Endothelial cell of umbilical vein (primary cell): ENCODE results near the gene XYLT1. TPM values are rescaled to one million over a fixed set of nuclear protein-coding genes. Genes with fewer than 3 reads are reported as not detected.

Source experiments
- BruUV-seq: library from RNA; stranded (reverse); fragments of 400-500 nt; replicated peaks from 2 replicates; lab custom pipeline; 2021; lab: Mats Ljungman, UMichigan
- CTCF ChIA-PET: fragments of 300-600, 350-600 bp; sonication (Branson Sonifier 250); formaldehyde crosslinking; loops from one replicate; lab custom pipeline; 2021; ENCODE audit warnings: antibody characterized with exemption, inconsistent platforms; lab: Charles Lee
- POLR2A ChIA-PET: fragments of 300-600, 350-600 bp; sonication (Branson Sonifier 250); formaldehyde crosslinking; loops from one replicate; lab custom pipeline; 2021; ENCODE audit warnings: antibody characterized with exemption, inconsistent platforms; lab: Charles Lee
- DNase-seq: peaks from one replicate; pipeline ENCODE4 v3.0.0-alpha.2; 2011; ENCODE audit warnings: low read depth, low spot score
- FAIRE-seq: peaks from 2 replicates; lab custom pipeline; 2011; peaks lifted over from hg19 to GRCh38; lab: Jason Lieb, UNC
- H2AFZ ChIP-seq: 2 replicates; pipeline ENCODE4 v1.6.0; 2012; ENCODE audit warnings: low read depth, low read length, control low read depth, inconsistent platforms
- H3K27ac ChIP-seq: 2 replicates; pipeline ENCODE4 v1.5.1; 2011; ENCODE audit warnings: low read depth, mild to moderate bottlenecking, control low read depth, low read length, moderate library complexity; ENCODE audit not compliant: insufficient read depth
- H3K27me3 ChIP-seq, 2 experiments: 2 replicates each; pipeline versions ENCODE4 v1.6.0 to v1.6.1; 2011; ENCODE audit warnings: low read length in 2 of 2, mixed read lengths in 1 of 2; ENCODE audit not compliant: control insufficient read depth in 2 of 2, insufficient read depth in 2 of 2
- H3K36me3 ChIP-seq, 2 experiments: 2 replicates in 1 of 2; 3 replicates in 1 of 2; pipeline ENCODE4 v1.5.1; 2011; ENCODE audit warnings: low read length in 2 of 2, mild to moderate bottlenecking in 1 of 2, moderate library complexity in 1 of 2; ENCODE audit not compliant: control insufficient read depth in 2 of 2, insufficient read depth in 2 of 2; ENCODE audit errors: extremely low read depth in 1 of 2
- H3K4me1 ChIP-seq: 3 replicates; pipeline ENCODE4 v1.5.1; 2011; ENCODE audit warnings: mild to moderate bottlenecking, low read length; ENCODE audit not compliant: control insufficient read depth, insufficient read depth; ENCODE audit errors: extremely low read depth
- H3K4me2 ChIP-seq: 2 replicates; pipeline ENCODE4 v1.6.1; 2011; ENCODE audit warnings: low read length, control low read depth, mixed read lengths; ENCODE audit not compliant: insufficient read depth
- H3K4me3 ChIP-seq, 3 experiments: fragments of 200-600 bp in 1 of 3; sonication (generic), shearing (Covaris generic) in 1 of 3; replicated peaks in 1 of 3; 2 replicates each; pipeline ENCODE4 v1.5.1; 2011 to 2016; ENCODE audit warnings: control low read depth in 3 of 3, low read length in 3 of 3, mild to moderate bottlenecking in 2 of 3, inconsistent platforms in 1 of 3, low read depth in 1 of 3, moderate library complexity in 1 of 3; ENCODE audit not compliant: insufficient read depth in 1 of 3
- H3K79me2 ChIP-seq: 2 replicates; pipeline ENCODE4 v1.6.0; 2012; ENCODE audit warnings: low read length, inconsistent platforms; ENCODE audit not compliant: control insufficient read depth, insufficient read depth
- H3K9ac ChIP-seq: replicated peaks from 2 replicates; pipeline ENCODE3; 2011; ENCODE audit warnings: low read length, control low read depth; ENCODE audit not compliant: insufficient read depth; ENCODE audit errors: extremely low read depth
- H3K9me1 ChIP-seq: replicated peaks from 3 replicates; pipeline ENCODE4 v1.6.0; 2011; ENCODE audit warnings: mild to moderate bottlenecking, low read length; ENCODE audit not compliant: control insufficient read depth, insufficient read depth; ENCODE audit errors: extremely low read depth
- H3K9me3 ChIP-seq: replicated peaks from 2 replicates; pipeline ENCODE4 v1.5.1; 2012; ENCODE audit warnings: low read length, inconsistent platforms; ENCODE audit not compliant: control insufficient read depth, insufficient read depth
- H4K20me1 ChIP-seq: replicated peaks from 2 replicates; pipeline ENCODE3; 2011; ENCODE audit warnings: mild to moderate bottlenecking, low read length; ENCODE audit not compliant: control insufficient read depth, insufficient read depth; ENCODE audit errors: extremely low read depth
- CTCF ChIP-seq, 2 donors: IDR thresholded peaks; 1 replicate in 1 of 2; 2 replicates in 1 of 2; pipeline ENCODE4 v1.5.1; 2011; ENCODE audit warnings: low read length in 2 of 2, mild to moderate bottlenecking in 2 of 2, moderate library complexity in 2 of 2, control low read depth in 1 of 2, inconsistent platforms in 1 of 2, low read depth in 1 of 2; ENCODE audit not compliant: insufficient read depth in 1 of 2; ENCODE audit errors: extremely low read depth in 1 of 2
- EZH2 ChIP-seq: IDR thresholded peaks from 2 replicates; pipeline ENCODE4 v1.6.1; 2012; ENCODE audit warnings: borderline replicate concordance, low read depth, mild to moderate bottlenecking, moderate library complexity, low read length, inconsistent platforms; ENCODE audit not compliant: severe bottlenecking
- FOS ChIP-seq: IDR thresholded peaks from 2 replicates; pipeline ENCODE4 v1.6.1; 2011; ENCODE audit warnings: mild to moderate bottlenecking, low read length, moderate library complexity, borderline replicate concordance; ENCODE audit not compliant: insufficient read depth
- GATA2 ChIP-seq: IDR thresholded peaks from 2 replicates; pipeline ENCODE4 v1.7.0; 2011; ENCODE audit warnings: low read depth, mild to moderate bottlenecking, moderate library complexity, mixed read lengths, low read length; ENCODE audit not compliant: insufficient read length, insufficient read depth
- JUN ChIP-seq: IDR thresholded peaks from 2 replicates; pipeline ENCODE4 v1.6.1; 2011; ENCODE audit warnings: borderline replicate concordance, low read depth; ENCODE audit not compliant: insufficient read length, insufficient read depth
- MAX ChIP-seq: IDR thresholded peaks from 2 replicates; pipeline ENCODE4 v1.6.1; 2011; ENCODE audit not compliant: insufficient read depth, insufficient read length
- MYC ChIP-seq: IDR thresholded peaks from one replicate; pipeline ENCODE4 v1.6.1; 2011; ENCODE audit warnings: mild to moderate bottlenecking, low read depth, low read length
- POLR2A ChIP-seq: IDR thresholded peaks from 2 replicates; pipeline ENCODE4 v1.6.1; 2012; ENCODE audit warnings: low read depth, mild to moderate bottlenecking, control low read depth, low read length
- POLR2AphosphoS5 ChIP-seq: IDR thresholded peaks from 2 replicates; pipeline ENCODE4 v1.6.1; 2012; ENCODE audit warnings: low read depth, mild to moderate bottlenecking, control low read depth, low read length, moderate library complexity; ENCODE audit not compliant: insufficient read depth
- dilution Hi-C: fragments of 300-500 bp; cut with MboI; formaldehyde crosslinking; loops from one replicate; pipeline ENCODE4 v1.15.0; 2019; ENCODE audit warnings: low sequenced_read_pairs; ENCODE audit not compliant: extremely low pct_ligation_motif_present
- intact Hi-C: fragments of 100-400 bp; cut with micrococcal nuclease; formaldehyde crosslinking; loops from one replicate; pipeline ENCODE4 v1.10.0; 2022
- polyA plus RNA-seq, 4 experiments: library from polyadenylated mRNA; depleted of rRNA in 3 of 4; stranded (reverse) in 3 of 4; unstranded in 1 of 4; fragments of >200 nt; gene quantifications; 2 replicates each; pipeline versions ENCODE4 v1.2.1 to v1.2.3, GENCODE V29; 2011 to 2012; ENCODE audit warnings: missing spikeins in 1 of 4
- total RNA-seq: library from RNA; stranded (reverse); gene quantifications from 2 replicates; pipeline ENCODE4 v1.2.3, GENCODE V29; 2021

The XYLT1 gene
- total and polyA plus RNA-seq, 2 donors (not counting 3 experiments of a cell fraction or from before 2014, with no cell fraction given) = 0.63 to 2.9 TPM

- DNase-seq (no peak), FAIRE-seq (no peak)
- no peak overlapping the region for H3K9ac ChIP-seq
- intact Hi-C loops = no loop called here
- POLR2A ChIA-PET = no interaction called here
- no peaks in the 10 kb centered on the region for H3K36me3 ChIP-seq
- H2AFZ ChIP-seq = no peak overlapping the region
- BruUV-seq = no TSS peak
- no peaks in the 10 kb centered on the region for H3K79me2 ChIP-seq
- no peak overlapping the region for H3K4me2 ChIP-seq
- H3K9me1 ChIP-seq = no peaks in the 10 kb centered on the region
- H3K9me3 ChIP-seq = no peaks in the 10 kb centered on the region
- dilution Hi-C loops = no loop called here
- CTCF ChIA-PET = no interaction called here
- no peaks in the 10 kb centered on the region for H3K27me3 ChIP-seq
- H3K27ac ChIP-seq = no peak overlapping the region
- no peaks in the 10 kb centered on the region for H4K20me1 ChIP-seq
- H3K4me3 ChIP-seq = no peak overlapping the region
- H3K4me1 ChIP-seq = no peaks in the 10 kb centered on the region
- TF ChIP-seq GATA2 = no peak
- no peak for TF ChIP-seq MAX
- TF ChIP-seq MYC = no peak
- TF ChIP-seq CTCF (IDR thresholded peaks at IDR 0.05; ENCODE audit: extremely low read depth in 1 of 2, insufficient read depth in 1 of 2, low read depth in 1 of 2, low read length in 2 of 2) = no peak
- TF ChIP-seq JUN = no peak
- TF ChIP-seq EZH2 = no peak
- TF ChIP-seq FOS = no peak
- no peak for TF ChIP-seq POLR2AphosphoS5
- TF ChIP-seq POLR2A = no peak
Observed at GRCh38 chr16:17215936-17216335, 254.8 kb downstream of the XYLT1 start.
